ENCODE results near the gene TRMT1. TPM values are rescaled to one million over a fixed set of nuclear protein-coding genes. Genes with fewer than 3 reads are reported as not detected.
A peak's percentile ranks its signal among the peaks of the same experiment; 100 is the strongest.

Gene TRMT1
- total RNA-seq, 1 experiment from 2014 or later = 36.5 TPM

GRCh38 chr19:13058951-13059660 is 57.4 kb downstream of the TRMT1 start:
- H3K36me3 Mint-ChIP-seq (ENCODE audit: insufficient read depth, unreplicated experiment) = peaks cover 2% of the 10 kb centered on the region

GRCh38 chr19:13057744-13058143 is 58.8 kb downstream of the TRMT1 start:
- no peak for TF ChIP-seq CTCF (IDR thresholded peaks at IDR 0.05; ENCODE audit: unreplicated experiment)
- intact Hi-C loops (cut with micrococcal nuclease; ENCODE audit: unreplicated experiment) = no loop called here
- Mint-ChIP-seq H3K4me3 (ENCODE audit: low read depth, unreplicated experiment) (no peak overlapping the region), H3K4me1 (ENCODE audit: low read depth, unreplicated experiment) (peaks cover 13% of the 10 kb centered on the region), H3K27me3 (ENCODE audit: unreplicated experiment) (peaks cover 2% of the 10 kb centered on the region), H3K9me3 (ENCODE audit: low read depth, unreplicated experiment) (no peaks in the 10 kb centered on the region), H3K36me3 (ENCODE audit: insufficient read depth, unreplicated experiment) (peaks cover 6% of the 10 kb centered on the region), H3K27ac (ENCODE audit: unreplicated experiment) (no peak overlapping the region)
- CTCF ChIA-PET = no interaction called here
- BruUV-seq (replicated peaks) = no TSS peak
- no peak for DNase-seq

More at GRCh38 chr19:13058951-13059660, 57.4 kb downstream of the TRMT1 start:
- CTCF ChIA-PET = interaction anchor here (3.4 kb wide), 1 partner anchor 74 kb away, joined by 28 read pairs; no protein-coding TSS in a partner anchor
- Mint-ChIP-seq H3K9me3 (ENCODE audit: low read depth, unreplicated experiment) (no peaks in the 10 kb centered on the region), H3K27me3 (ENCODE audit: unreplicated experiment) (peaks cover 15% of the 10 kb centered on the region), H3K27ac (ENCODE audit: unreplicated experiment) (no peak overlapping the region), H3K4me1 (ENCODE audit: low read depth, unreplicated experiment) (no peaks in the 10 kb centered on the region), H3K4me3 (ENCODE audit: low read depth, unreplicated experiment) (no peak overlapping the region)
- intact Hi-C loops (cut with micrococcal nuclease; ENCODE audit: unreplicated experiment) = no loop called here
- DNase-seq = no peak
- no TSS peak for BruUV-seq (replicated peaks)
- no peak for TF ChIP-seq CTCF (IDR thresholded peaks at IDR 0.05; ENCODE audit: unreplicated experiment)

DNA sequence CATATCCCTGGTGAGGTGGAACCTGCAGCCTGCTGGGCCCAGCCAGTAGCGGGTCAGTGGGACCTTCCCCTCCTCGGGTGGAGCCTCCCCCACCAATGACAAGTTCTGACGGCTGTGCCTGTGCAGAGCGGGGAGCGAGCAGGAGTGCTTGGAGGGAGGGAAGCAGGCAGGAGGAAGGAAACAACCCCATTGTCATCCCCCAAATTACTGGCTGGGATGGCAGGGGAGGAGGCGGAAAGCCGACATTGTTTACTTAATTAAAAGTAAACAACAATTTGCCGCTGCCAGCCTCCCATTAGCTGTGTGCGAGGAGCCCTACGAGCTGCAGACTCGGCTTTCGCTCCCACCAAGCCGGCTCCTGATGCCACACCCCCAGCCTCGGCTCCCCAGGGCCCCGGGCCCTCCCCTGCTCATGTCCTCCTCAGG is 59.4 kb downstream of the TRMT1 start:
- BruUV-seq (replicated peaks) = no TSS peak
- Mint-ChIP-seq H3K27ac (ENCODE audit: unreplicated experiment) (no peak overlapping the region), H3K36me3 (ENCODE audit: insufficient read depth, unreplicated experiment) (peaks cover 6% of the 10 kb centered on the region), H3K27me3 (ENCODE audit: unreplicated experiment) (no peaks in the 10 kb centered on the region), H3K4me1 (ENCODE audit: low read depth, unreplicated experiment) (peaks cover 17% of the 10 kb centered on the region), H3K4me3 (ENCODE audit: low read depth, unreplicated experiment) (no peak overlapping the region), H3K9me3 (ENCODE audit: low read depth, unreplicated experiment) (no peaks in the 10 kb centered on the region)
- intact Hi-C loops (cut with micrococcal nuclease; ENCODE audit: unreplicated experiment) = no loop called here
- DNase-seq = no peak
- CTCF ChIA-PET = no interaction called here
- no peak for TF ChIP-seq CTCF (IDR thresholded peaks at IDR 0.05; ENCODE audit: unreplicated experiment)

- DNase-seq = peak; percentile 45
- peaks cover 28% of the 10 kb centered on the region for H3K4me1 Mint-ChIP-seq (ENCODE audit: low read depth, unreplicated experiment)
Measured at GRCh38 chr19:13056052-13056660, 60.4 kb downstream of the TRMT1 start.

More at GRCh38 chr19:13056052-13056660, 60.4 kb downstream of the TRMT1 start:
- H3K27ac Mint-ChIP-seq (ENCODE audit: unreplicated experiment) = no peak overlapping the region
- TF ChIP-seq CTCF (IDR thresholded peaks at IDR 0.05; ENCODE audit: unreplicated experiment) = no peak
- H3K9me3 Mint-ChIP-seq (ENCODE audit: low read depth, unreplicated experiment) = no peaks in the 10 kb centered on the region
- BruUV-seq (replicated peaks) = no TSS peak
- H3K36me3 Mint-ChIP-seq (ENCODE audit: insufficient read depth, unreplicated experiment) = peaks cover 6% of the 10 kb centered on the region
- intact Hi-C loops (cut with micrococcal nuclease; ENCODE audit: unreplicated experiment) = no loop called here
- CTCF ChIA-PET = interaction anchor here (0.6 to 1.2 kb wide), 2 partner anchors 71 to 689 kb away, joined by 3 to 4 read pairs; no protein-coding TSS in a partner anchor
- no peak overlapping the region for H3K4me3 Mint-ChIP-seq (ENCODE audit: low read depth, unreplicated experiment)
- H3K27me3 Mint-ChIP-seq (ENCODE audit: unreplicated experiment) = no peaks in the 10 kb centered on the region
